ENCODE data around the gene AKAP9. TPM values are rescaled to one million over a fixed set of nuclear protein-coding genes. Genes with fewer than 3 reads are reported as not detected.

Gene AKAP9
- total RNA-seq, 1 donor from 2014 or later, result 85.3 TPM

DNA sequence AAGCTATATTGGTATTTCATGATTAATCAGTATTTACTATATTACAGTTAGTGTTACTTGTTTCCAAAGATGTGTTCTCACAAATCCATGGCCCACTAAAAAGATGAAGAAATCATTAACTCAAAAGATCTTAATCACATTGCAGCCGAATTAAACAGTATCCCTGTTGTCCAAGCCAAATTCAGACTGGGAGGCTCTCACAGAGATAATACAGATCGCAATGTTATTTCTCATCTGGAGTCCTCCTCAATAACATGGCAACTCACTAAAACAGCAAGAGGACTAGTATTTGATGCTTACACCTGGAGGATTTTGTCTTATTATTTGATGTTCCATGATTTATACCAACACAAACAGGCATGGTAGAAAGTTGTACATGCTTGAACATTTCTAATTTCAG is 170.2 kb downstream of the AKAP9 start:
- ATAC-seq, result no peak
- H3K36me3 ChIP-seq, result peaks cover 89% of the 10 kb centered on the region
- intact Hi-C loops (cut with DNase I), result no loop called here

DNA sequence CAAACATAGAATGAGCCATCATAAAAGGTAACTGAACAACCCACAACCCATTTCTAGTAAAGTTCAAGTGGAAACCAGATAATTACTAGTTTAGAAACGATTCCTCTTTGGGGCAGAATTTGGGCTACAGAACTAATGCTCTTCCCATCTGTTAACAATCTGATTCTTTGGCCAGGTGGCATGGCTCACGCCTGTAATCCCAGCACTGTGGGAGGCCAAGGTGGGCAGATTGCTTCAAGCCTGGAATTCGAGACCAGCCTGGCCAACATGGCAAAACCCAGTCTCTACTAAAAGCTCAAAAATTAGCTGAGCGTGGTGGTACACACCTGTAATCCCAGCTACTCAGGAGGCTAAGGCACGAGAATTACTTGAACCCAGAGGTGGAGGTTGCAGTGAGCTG is 175.2 kb downstream of the AKAP9 start:
- Histone ChIP-seq H3K27me3 (no peaks in the 10 kb centered on the region), H3K36me3 (peaks cover 84% of the 10 kb centered on the region), H3K4me3 (no peak overlapping the region), H3K27ac (no peak overlapping the region), H3K4me1 (no peaks in the 10 kb centered on the region), H3K9me3 (no peaks in the 10 kb centered on the region)
- TF ChIP-seq, protein P1, sequence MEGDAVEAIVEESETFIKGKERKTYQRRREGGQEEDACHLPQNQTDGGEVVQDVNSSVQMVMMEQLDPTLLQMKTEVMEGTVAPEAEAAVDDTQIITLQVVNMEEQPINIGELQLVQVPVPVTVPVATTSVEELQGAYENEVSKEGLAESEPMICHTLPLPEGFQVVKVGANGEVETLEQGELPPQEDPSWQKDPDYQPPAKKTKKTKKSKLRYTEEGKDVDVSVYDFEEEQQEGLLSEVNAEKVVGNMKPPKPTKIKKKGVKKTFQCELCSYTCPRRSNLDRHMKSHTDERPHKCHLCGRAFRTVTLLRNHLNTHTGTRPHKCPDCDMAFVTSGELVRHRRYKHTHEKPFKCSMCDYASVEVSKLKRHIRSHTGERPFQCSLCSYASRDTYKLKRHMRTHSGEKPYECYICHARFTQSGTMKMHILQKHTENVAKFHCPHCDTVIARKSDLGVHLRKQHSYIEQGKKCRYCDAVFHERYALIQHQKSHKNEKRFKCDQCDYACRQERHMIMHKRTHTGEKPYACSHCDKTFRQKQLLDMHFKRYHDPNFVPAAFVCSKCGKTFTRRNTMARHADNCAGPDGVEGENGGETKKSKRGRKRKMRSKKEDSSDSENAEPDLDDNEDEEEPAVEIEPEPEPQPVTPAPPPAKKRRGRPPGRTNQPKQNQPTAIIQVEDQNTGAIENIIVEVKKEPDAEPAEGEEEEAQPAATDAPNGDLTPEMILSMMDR (IDR thresholded peaks at IDR 0.05), result no peak
- intact Hi-C loops (cut with DNase I), result no loop called here
- no peak for ATAC-seq
- no peak for DNase-seq

More for the DNA sequence above, 170.2 kb downstream of the AKAP9 start:
- Histone ChIP-seq H3K27ac (no peak overlapping the region), H3K9me3 (no peaks in the 10 kb centered on the region), H3K4me1 (no peaks in the 10 kb centered on the region), H3K27me3 (no peaks in the 10 kb centered on the region), H3K4me3 (no peak overlapping the region)
- no peak for DNase-seq
- TF ChIP-seq, protein P1 (IDR thresholded peaks at IDR 0.05), result no peak

DNA sequence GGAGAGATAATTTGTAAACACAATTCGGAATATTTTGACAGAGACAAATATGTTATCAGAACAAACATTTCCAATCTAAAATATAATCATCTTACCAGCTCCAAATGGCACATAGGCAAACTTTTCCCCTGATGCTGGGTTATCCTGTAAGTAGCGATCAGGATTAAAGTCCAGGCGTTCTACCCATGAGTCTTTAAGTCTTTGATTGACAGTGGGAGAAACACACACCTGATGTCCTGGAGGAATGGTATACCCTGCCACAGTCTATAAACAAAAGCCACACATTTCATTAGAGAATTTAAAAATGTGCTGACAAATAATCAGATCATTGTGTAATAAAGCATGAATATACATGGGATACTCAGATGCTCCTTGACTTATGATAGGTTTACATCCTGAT is 176.3 kb downstream of the AKAP9 start:
- DNase-seq (no peak), ATAC-seq (no peak)
- no peaks in the 10 kb centered on the region for H3K9me3 ChIP-seq
- intact Hi-C loops (cut with DNase I), result no loop called here
- no peak overlapping the region for H3K27ac ChIP-seq
- TF ChIP-seq, protein P1 (IDR thresholded peaks at IDR 0.05), result no peak
- H3K27me3 ChIP-seq, result no peaks in the 10 kb centered on the region
- peaks cover 80% of the 10 kb centered on the region for H3K36me3 ChIP-seq
- H3K4me1 ChIP-seq, result no peaks in the 10 kb centered on the region
- no peak overlapping the region for H3K4me3 ChIP-seq

DNA sequence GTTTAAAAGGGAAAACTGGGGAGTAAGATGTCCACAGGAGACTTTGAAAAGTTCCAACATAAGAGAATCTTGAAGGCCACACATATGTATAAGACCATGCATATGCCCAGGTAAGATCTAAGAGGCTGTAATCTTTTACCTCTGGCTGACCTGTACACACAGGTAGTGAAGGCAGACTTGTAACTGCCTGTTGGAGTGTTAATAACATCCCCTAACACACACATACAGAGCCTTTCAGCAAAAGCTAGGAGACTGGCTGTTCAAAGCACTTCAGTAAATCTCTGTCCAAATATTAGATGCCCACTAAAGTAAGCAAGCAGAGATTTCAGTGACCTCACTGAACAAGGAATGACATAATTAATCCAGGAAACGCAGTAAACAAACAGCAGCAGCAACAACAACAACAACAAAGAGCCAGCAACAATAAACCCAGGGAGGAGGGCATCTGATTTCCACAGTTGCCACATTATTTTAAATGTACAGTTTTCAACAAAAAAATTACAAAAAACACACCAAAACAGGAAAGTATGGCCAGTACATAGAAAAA is 178.6 kb downstream of the AKAP9 start:
- TF ChIP-seq, protein P1 (IDR thresholded peaks at IDR 0.05), result no peak

DNA sequence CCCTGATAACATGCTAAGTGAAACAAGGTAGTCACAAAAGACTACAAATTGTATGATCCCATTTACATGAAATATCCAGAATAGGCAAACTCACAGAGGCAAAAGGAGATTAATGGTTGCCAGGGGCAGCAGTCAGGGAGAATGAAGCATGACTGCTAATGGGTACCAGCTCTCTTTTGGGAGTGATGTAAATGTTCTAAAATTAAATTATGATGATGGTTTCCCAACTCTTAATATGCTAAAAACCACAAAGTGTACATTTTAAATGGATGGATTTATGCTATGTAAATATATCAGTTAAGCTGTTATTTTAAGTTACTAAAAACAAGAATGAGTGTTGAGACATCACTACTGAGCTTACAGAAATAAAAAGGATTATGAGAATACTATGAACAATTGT is 181.0 kb downstream of the AKAP9 start:
- Histone ChIP-seq H3K4me1 (no peaks in the 10 kb centered on the region), H3K27ac (no peak overlapping the region), H3K9me3 (no peaks in the 10 kb centered on the region), H3K36me3 (peaks cover 84% of the 10 kb centered on the region), H3K4me3 (no peak overlapping the region), H3K27me3 (no peaks in the 10 kb centered on the region)
- ATAC-seq (no peak), DNase-seq (no peak)
- TF ChIP-seq, protein P1 (IDR thresholded peaks at IDR 0.05), result no peak
- intact Hi-C loops (cut with DNase I), result no loop called here

More for the DNA sequence above, 178.6 kb downstream of the AKAP9 start:
- H3K4me3 ChIP-seq, result no peak overlapping the region
- no peaks in the 10 kb centered on the region for H3K27me3 ChIP-seq
- intact Hi-C loops (cut with DNase I), result no loop called here
- ATAC-seq, result peak; percentile 22
- peaks cover 85% of the 10 kb centered on the region for H3K36me3 ChIP-seq
- DNase-seq, result no peak
- H3K4me1 ChIP-seq, result no peaks in the 10 kb centered on the region
- no peaks in the 10 kb centered on the region for H3K9me3 ChIP-seq
- H3K27ac ChIP-seq, result no peak overlapping the region

DNA sequence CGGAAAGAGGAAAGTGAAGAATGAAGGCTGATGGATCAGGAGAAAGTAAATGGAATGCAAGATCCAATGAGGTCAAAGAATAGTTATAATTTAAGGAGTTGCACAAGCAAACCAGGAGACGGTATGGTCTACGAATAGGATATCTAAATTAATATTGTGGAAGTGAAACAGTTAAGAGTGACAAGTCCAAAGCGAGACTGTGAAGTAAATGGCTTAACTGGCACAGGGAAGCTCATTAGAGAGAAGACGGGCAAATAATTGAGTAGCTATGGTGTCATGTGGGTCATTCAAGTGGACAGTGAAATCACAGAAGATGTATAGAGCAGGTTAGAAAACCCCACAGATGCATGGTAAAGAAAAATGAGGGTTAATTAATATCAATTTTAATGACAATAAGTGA is 190.4 kb downstream of the AKAP9 start:
- H3K9me3 ChIP-seq, result no peaks in the 10 kb centered on the region
- ATAC-seq (no peak), DNase-seq (no peak)
- H3K27me3 ChIP-seq, result no peaks in the 10 kb centered on the region
- TF ChIP-seq, protein P1 (IDR thresholded peaks at IDR 0.05), result no peak
- H3K36me3 ChIP-seq, result peaks cover 43% of the 10 kb centered on the region
- peaks cover 19% of the 10 kb centered on the region for H3K4me1 ChIP-seq
- H3K27ac ChIP-seq, result no peak overlapping the region
- H3K4me3 ChIP-seq, result no peak overlapping the region
- intact Hi-C loops (cut with DNase I), result no loop called here

Measured in upper lobe of right lung (tissue), 1 donor.